Fibroblast of skin of right biceps (primary cell): Measurements from ENCODE around the gene PDE3B.
"Not testable (repeated sequence)": the region's sequence is repeated elsewhere in the genome, so short reads cannot be mapped to it uniquely, and the experiment has no call there.

Experiments used
- DNase-seq: peaks from one replicate; pipeline ENCODE4 v3.0.0-alpha.2; 2013

Gene PDE3B

GRCh38 chr11:14819596-14819995, 176.0 kb downstream of the PDE3B start:
- DNase-seq: peak; percentile 15

- DNase-seq: no peak
Observed at GRCh38 chr11:14821031-14821430, 177.4 kb downstream of the PDE3B start.

DNA sequence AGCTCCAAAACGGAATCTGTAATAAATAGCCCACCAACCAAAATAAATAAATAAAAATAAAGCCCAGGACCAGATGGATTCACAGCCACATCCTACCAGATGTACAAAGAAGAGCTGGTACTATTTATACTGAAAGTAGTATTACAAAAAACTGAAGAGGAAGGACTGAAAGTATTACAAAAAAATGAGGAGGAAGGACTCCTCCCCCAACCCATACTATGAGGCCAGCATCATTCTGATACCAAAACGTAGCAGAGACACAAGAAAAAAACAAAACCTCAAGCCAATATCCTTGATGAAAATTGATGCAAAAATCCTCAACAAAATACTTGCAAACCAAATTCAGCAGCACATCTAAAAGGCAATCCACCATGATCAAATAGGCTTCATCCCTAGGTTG, 183.0 kb downstream of the PDE3B start:
- DNase-seq: no peak

DNA sequence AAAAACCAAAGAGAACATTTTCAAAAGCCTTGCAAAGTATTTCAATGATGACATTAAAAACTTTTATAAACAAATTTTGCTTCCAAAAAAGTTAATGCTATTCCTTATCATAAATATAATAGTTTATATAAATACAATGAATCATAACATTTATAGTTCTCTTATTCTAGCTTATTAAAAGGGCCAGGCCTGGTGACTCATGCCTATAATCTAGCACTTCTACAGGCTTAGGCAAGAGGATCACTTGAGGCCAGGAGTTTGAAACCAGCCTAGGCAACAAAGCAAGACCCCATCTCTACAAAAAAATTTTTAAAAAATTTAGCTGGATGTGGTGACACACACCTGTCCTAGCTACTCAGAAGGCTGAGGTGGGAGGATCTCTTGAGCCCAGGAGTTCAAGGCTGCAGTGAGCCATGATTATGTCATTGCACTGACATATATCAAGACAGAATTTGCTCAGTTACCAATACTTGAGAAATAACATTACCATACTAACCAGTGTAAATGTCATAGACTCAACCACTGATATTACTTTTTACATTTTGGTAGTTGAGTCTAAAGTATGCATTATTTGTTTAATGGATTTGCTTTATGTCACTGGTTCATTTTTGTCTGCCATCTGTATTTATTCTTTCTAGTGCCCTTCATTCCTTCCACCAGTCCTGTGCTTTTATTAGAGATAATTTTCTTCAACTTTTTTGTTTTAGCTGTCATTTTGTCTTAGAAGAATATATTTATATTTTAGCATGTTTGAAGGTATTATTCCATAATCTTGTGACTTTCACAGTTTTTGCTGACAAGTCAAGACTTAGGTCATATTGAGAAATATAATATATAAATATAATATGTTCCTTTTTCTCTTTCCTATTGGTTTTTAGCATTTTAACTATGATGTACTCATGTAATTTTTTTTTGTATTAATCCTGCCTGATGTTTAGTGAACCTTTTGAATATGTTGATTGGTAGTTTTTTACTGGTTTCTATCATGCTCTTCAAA, 192.2 kb downstream of the PDE3B start:
- DNase-seq: no peak

GRCh38 chr11:14842002-14842401, 198.4 kb downstream of the PDE3B start:
- DNase-seq: no peak

GRCh38 chr11:14852571-14853177, 209.1 kb downstream of the PDE3B start:
- DNase-seq: peak; percentile 4

- no peak for DNase-seq
Observed at GRCh38 chr11:14854057-14854456, 210.5 kb downstream of the PDE3B start.

DNA sequence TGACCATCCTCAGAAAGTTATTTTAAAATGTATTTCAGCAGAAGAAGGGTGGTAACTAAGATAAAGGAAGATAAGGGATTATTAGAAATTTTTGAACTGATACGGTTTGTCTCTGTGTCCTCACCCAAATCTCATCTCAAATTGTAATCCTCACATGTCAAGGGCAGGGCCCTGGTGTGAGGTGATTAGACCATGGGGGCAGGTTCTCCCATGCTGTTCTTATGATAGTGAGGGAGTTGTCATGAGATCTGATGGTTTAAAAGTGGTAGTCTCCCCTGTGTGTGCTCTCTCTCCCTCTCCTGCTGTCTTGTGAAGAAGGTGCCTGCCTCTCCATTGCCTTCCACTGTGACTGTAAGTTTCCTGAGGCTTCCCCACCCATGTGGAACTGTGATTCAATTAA, 212.3 kb downstream of the PDE3B start:
- no peak for DNase-seq

DNA sequence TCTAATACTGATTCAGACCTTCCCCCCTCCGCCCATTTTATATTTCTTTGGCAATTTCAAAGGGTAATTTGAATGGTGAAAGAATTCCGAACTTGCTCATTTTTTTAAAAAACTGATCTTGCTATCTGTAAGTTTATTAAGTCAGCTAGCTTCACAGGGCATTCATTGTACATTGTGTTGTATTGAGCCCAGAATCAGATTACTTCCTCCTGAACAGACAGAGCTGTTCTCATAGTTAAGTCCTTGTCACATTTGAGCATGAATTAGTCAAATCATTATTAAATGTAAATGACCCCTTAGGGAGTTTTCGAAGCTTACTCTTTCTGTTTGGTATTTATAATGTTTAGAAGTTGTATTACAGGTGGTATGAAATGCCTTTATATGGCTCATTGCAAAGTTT, 214.0 kb downstream of the PDE3B start:
- DNase-seq: no peak

- no peak for DNase-seq
Observed at GRCh38 chr11:14858404-14858803, 214.8 kb downstream of the PDE3B start.

DNA sequence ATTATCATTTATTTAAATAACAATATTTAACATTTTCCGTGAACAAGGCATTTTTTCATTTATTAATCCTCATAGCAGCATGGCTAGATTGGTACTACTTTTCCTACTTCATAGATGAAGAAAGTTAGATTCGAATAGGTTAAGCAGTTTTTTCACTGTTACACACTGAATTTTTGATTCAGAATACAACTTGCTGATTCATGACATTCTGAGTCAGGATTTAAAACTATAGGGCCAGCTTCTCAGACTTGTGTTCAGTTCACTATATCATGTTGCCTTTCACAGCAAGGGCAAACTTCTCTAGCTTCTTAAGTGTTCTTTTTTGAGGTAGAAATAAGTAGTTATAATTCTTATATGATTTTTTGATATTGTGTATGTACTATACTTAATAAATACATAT, 216.9 kb downstream of the PDE3B start:
- DNase-seq: no peak

GRCh38 chr11:14861680-14862079, 218.1 kb downstream of the PDE3B start:
- DNase-seq: no peak

- not testable (repeated sequence) for DNase-seq
Observed at GRCh38 chr11:14863775-14864174, 220.2 kb downstream of the PDE3B start.

DNA sequence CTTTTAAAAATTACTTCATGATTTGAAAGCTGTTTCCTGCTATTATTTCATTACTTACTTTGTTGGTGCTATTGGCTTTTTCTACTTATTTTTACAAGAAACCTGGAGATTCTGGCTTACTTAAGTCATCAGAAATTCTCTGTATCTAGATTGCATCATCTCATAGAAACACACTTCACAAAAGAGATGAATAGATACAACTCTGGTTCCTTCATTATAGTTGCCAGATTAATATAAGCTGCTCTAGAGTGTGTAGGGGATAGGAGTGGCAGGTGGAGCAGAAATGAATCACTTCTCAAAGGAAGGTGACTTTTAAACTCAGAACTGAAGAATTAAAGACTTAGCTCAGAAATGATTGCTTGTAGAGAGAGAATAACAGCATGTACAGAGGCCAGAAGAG, 228.4 kb downstream of the PDE3B start:
- peak; percentile 6 for DNase-seq

- no peak for DNase-seq
Observed at GRCh38 chr11:14873632-14874031, 230.0 kb downstream of the PDE3B start.

GRCh38 chr11:14875163-14875562, 231.6 kb downstream of the PDE3B start:
- no peak for DNase-seq

GRCh38 chr11:14881576-14882193, 238.1 kb downstream of the PDE3B start:
- DNase-seq: no peak

- DNase-seq: no peak
Observed at GRCh38 chr11:14882196-14882595, 238.6 kb downstream of the PDE3B start.

GRCh38 chr11:14883683-14884082, 240.1 kb downstream of the PDE3B start:
- not testable (repeated sequence) for DNase-seq

DNA sequence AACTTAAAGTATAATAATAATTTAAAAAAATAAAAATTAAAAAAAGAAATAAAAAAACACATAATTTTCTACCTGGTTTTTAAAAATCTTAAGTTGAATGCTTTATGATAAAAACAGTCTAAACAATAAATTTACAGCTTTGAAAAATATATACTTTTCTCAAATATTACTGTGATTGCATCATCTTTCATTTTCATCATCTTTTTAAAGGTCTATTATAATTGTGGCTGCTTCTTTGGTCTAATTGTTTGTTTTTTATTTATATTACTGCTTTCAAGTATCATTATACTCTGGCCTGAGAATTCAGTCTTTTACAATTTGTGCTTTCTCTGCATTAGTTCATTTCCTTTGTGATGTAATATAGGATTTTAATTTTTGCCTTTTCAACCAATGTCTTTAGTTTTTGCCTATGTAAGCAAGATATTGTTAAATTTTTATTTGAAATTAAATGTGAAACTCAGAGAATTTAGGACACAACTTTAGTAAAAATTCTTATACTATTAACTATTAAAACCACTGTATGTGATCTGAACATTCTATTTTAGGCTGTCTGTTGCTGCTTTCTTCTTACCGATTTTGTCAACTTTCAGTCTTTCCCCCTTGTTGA, 241.2 kb downstream of the PDE3B start:
- DNase-seq: no peak

- no peak for DNase-seq
Observed at GRCh38 chr11:14886513-14886912, 242.9 kb downstream of the PDE3B start.

DNA sequence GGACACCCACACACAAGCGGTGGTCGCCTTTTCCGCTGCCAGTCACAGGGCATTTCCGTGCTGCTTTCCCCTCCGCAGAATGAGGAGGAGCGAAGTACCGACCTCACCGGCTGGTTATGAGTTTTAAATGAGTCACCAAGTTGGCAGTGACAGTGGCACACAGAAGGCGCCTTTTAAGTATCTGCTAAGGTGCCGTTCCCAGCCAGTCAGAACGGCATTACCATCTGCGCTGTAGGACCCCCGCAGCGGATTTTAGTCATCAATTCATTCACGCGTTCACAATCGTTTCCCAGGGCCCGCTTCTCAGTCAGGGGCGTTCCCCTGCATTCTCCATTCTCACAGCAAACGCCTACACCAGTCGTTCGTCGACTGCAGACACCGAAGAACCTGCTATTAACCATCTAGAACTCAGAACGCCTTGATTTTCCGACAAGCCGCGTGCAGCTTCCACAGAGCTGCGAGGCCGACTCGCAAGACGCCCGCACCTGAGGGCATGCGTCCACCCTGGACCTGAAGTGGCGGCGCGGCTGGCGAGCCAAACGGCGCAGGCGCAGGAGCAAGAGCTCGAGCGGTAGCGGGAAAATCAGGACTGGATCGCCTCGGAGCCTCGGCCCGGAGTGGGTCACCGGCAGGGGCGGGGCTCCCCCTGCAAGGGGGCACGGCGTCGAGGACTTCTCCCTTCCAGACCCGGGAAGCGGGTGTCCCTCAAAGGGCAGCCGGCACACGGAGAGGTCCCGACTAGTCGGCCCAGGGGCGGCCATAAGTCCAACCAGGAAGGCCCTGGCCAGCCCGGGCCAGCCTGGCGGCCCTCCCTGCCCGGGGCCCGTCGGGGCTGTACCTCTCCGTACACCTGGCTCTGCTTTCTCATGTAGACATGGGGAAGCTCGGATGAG, 247.8 kb downstream of the PDE3B start:
- peak; percentile 85 for DNase-seq
